Iris pigment epithelial cell (primary cell): Measurements from ENCODE around the gene CFAP46.

ENCODE experiments used
- DNase-seq: peaks from one replicate; pipeline ENCODE4 v3.0.0-alpha.2; 2011; ENCODE audit warnings: low read depth

CFAP46 gene

GRCh38 chr10:132768346-132769248 lies 173.8 kb downstream of the CFAP46 start:
- DNase-seq: no peak

- no peak for DNase-seq
Measured at GRCh38 chr10:132766291-132766690, 176.1 kb downstream of the CFAP46 start.

- DNase-seq: no peak
Measured at GRCh38 chr10:132765435-132765834, 176.9 kb downstream of the CFAP46 start.

GRCh38 chr10:132764108-132764507 lies 178.3 kb downstream of the CFAP46 start:
- DNase-seq: no peak

- DNase-seq: no peak
Measured at GRCh38 chr10:132763545-132763944, 178.8 kb downstream of the CFAP46 start.

- DNase-seq: no peak
Measured at GRCh38 chr10:132762267-132762666, 180.1 kb downstream of the CFAP46 start.

GRCh38 chr10:132761395-132762060 lies 180.8 kb downstream of the CFAP46 start:
- no peak for DNase-seq

- DNase-seq: no peak
Measured at GRCh38 chr10:132758865-132759264, 183.5 kb downstream of the CFAP46 start.
